ENCODE measurements around the gene EYA2. TPM values are rescaled to one million over a fixed set of nuclear protein-coding genes. Genes with fewer than 3 reads are reported as not detected.

Gene EYA2
- polyA plus RNA-seq, 1 donor (not counting 4 experiments of a cell fraction or from before 2014, with no cell fraction given): not detected

GRCh38 chr20:47038566-47039560 is 144.2 kb downstream of the EYA2 start:
- Histone ChIP-seq H3K4me2 (ENCODE audit: control insufficient read depth, extremely low read depth, insufficient read depth, low read depth, low read length) (no peak overlapping the region), H3K9me3 (ENCODE audit: control insufficient read depth, low read depth, low read length) (no peaks in the 10 kb centered on the region), H3K36me3 (ENCODE audit: control insufficient read depth in 2 of 2, extremely low read depth in 1 of 2, insufficient read depth in 2 of 2, low read length in 2 of 2) (no peaks in the 10 kb centered on the region), H3K9ac (ENCODE audit: control insufficient read depth, extremely low read depth, insufficient read depth, low read length) (no peak overlapping the region), H4K20me1 (ENCODE audit: control insufficient read depth, extremely low read depth, insufficient read depth, low read length) (no peaks in the 10 kb centered on the region), H3K4me1 (ENCODE audit: control insufficient read depth, extremely low read depth, insufficient read depth, low read length) (no peaks in the 10 kb centered on the region), H3K4me3 (ENCODE audit: control insufficient read depth in 2 of 3, extremely low read depth in 1 of 3, insufficient read depth in 2 of 3, low read depth in 1 of 3, low read length in 3 of 3) (no peak overlapping the region), H3K27me3 (ENCODE audit: control insufficient read depth, extremely low read depth, insufficient read depth, low read length) (peaks cover 5% of the 10 kb centered on the region), H3K79me2 (ENCODE audit: control insufficient read depth, insufficient read depth, low read length) (no peaks in the 10 kb centered on the region), H3K9me1 (ENCODE audit: control insufficient read depth, extremely low read depth, insufficient read depth, low read length) (no peaks in the 10 kb centered on the region), H2AFZ (ENCODE audit: control insufficient read depth, low read length) (no peak overlapping the region), H3K27ac (ENCODE audit: control insufficient read depth, insufficient read depth, low read length) (no peak overlapping the region)
- TF ChIP-seq EZH2 (IDR thresholded peaks at IDR 0.05; ENCODE audit: low read length): no peak
- TF ChIP-seq, protein P1, sequence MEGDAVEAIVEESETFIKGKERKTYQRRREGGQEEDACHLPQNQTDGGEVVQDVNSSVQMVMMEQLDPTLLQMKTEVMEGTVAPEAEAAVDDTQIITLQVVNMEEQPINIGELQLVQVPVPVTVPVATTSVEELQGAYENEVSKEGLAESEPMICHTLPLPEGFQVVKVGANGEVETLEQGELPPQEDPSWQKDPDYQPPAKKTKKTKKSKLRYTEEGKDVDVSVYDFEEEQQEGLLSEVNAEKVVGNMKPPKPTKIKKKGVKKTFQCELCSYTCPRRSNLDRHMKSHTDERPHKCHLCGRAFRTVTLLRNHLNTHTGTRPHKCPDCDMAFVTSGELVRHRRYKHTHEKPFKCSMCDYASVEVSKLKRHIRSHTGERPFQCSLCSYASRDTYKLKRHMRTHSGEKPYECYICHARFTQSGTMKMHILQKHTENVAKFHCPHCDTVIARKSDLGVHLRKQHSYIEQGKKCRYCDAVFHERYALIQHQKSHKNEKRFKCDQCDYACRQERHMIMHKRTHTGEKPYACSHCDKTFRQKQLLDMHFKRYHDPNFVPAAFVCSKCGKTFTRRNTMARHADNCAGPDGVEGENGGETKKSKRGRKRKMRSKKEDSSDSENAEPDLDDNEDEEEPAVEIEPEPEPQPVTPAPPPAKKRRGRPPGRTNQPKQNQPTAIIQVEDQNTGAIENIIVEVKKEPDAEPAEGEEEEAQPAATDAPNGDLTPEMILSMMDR (optimal IDR thresholded peaks at IDR 0.05 in 1 of 3, IDR thresholded peaks at IDR 0.05 in 1 of 3, conservative IDR thresholded peaks at IDR 0.05 in 1 of 3; ENCODE audit: extremely low read depth in 1 of 3, insufficient read depth in 2 of 3, low read length in 3 of 3): no peak
- DNase-seq (ENCODE audit: low read depth, low spot score) (no peak), FAIRE-seq (no peak)
- dilution Hi-C loops (cut with MboI; ENCODE audit: extremely low pct_ligation_motif_present, low sequenced_read_pairs): no loop called here

DNA sequence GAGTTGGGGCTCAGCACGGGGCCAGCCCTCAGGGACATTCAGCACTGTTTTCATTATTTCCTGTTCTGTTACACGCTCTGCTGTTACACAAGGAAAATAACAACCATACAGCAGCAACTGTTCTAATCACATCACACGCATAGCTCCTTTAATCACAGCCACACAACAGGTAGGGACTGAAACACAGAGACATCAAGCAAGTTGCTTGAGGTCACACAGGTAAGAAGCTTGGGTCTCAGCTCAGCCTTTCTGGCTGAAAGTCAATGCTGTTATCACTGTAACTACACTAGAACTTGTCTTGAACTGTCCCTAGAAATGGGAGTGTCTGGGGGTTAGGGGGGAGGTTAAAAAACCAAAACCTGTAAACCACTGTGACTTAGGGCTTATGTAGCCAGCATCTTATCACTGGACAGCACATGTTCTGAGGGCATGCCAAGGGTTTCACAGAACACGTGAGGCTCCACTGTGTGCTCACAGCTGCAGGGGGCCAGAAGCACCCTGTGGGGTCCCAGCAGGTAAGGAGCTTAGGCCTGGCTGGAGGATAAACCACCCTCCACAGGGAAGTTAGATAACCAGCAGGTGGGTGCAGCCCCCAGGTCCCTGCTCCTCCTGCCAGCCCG is 146.0 kb downstream of the EYA2 start:
- TF ChIP-seq, protein P1 (optimal IDR thresholded peaks at IDR 0.05 in 1 of 3, IDR thresholded peaks at IDR 0.05 in 1 of 3, conservative IDR thresholded peaks at IDR 0.05 in 1 of 3; ENCODE audit: extremely low read depth in 1 of 3, insufficient read depth in 2 of 3, low read length in 3 of 3): no peak
- no peak for TF ChIP-seq EZH2 (IDR thresholded peaks at IDR 0.05; ENCODE audit: low read length)

More for the DNA sequence above, 146.0 kb downstream of the EYA2 start:
- Histone ChIP-seq H3K27me3 (ENCODE audit: control insufficient read depth, extremely low read depth, insufficient read depth, low read length) (peaks cover 5% of the 10 kb centered on the region), H3K9me3 (ENCODE audit: control insufficient read depth, low read depth, low read length) (no peaks in the 10 kb centered on the region), H3K36me3 (ENCODE audit: control insufficient read depth in 2 of 2, extremely low read depth in 1 of 2, insufficient read depth in 2 of 2, low read length in 2 of 2) (no peaks in the 10 kb centered on the region), H3K9me1 (ENCODE audit: control insufficient read depth, extremely low read depth, insufficient read depth, low read length) (no peaks in the 10 kb centered on the region), H3K4me2 (ENCODE audit: control insufficient read depth, extremely low read depth, insufficient read depth, low read depth, low read length) (no peak overlapping the region), H3K4me3 (ENCODE audit: control insufficient read depth in 2 of 3, extremely low read depth in 1 of 3, insufficient read depth in 2 of 3, low read depth in 1 of 3, low read length in 3 of 3) (no peak overlapping the region), H3K79me2 (ENCODE audit: control insufficient read depth, insufficient read depth, low read length) (no peaks in the 10 kb centered on the region), H4K20me1 (ENCODE audit: control insufficient read depth, extremely low read depth, insufficient read depth, low read length) (no peaks in the 10 kb centered on the region), H3K4me1 (ENCODE audit: control insufficient read depth, extremely low read depth, insufficient read depth, low read length) (no peaks in the 10 kb centered on the region), H3K27ac (ENCODE audit: control insufficient read depth, insufficient read depth, low read length) (no peak overlapping the region), H3K9ac (ENCODE audit: control insufficient read depth, extremely low read depth, insufficient read depth, low read length) (no peak overlapping the region), H2AFZ (ENCODE audit: control insufficient read depth, low read length) (no peak overlapping the region)
- DNase-seq (ENCODE audit: low read depth, low spot score) (no peak), FAIRE-seq (no peak)
- dilution Hi-C loops (cut with MboI; ENCODE audit: extremely low pct_ligation_motif_present, low sequenced_read_pairs): no loop called here
